ENCODE measurements around the gene EHMT1.
"Not testable (repeated sequence)": the region's sequence is repeated elsewhere in the genome, so short reads cannot be mapped to it uniquely, and the experiment has no call there.

Gene EHMT1

GRCh38 chr9:137622211-137622610, 3.4 kb downstream of the EHMT1 start:
- not testable (repeated sequence) for H3K4me1 ChIP-seq (ENCODE audit: control insufficient read depth, insufficient read depth, low read length)

DNA sequence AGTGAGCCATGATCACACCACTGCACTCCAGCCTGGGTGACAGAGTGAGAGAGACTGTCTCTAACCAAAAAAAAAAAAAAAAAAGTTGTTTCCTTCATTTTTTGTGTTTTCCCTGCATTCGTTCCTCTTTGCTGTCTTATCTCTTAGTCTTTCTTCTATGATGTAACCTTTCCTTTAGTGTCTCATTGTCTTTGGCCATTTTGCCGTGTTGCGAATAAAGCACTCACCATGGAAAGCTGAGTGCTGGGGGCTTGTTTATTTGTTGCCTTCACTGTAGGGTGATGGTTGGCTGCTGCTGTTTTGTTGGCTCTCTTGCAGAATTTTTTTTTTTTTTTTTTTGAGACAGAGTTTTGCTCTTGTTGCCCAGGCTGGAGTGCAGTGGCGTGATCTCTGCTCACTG, 7.7 kb downstream of the EHMT1 start:
- Histone ChIP-seq H3K9ac (ENCODE audit: low read depth, low read length) (no peak overlapping the region), H3K4me1 (ENCODE audit: control insufficient read depth, insufficient read depth, low read length) (no peaks in the 10 kb centered on the region), H3K36me3 (ENCODE audit: control insufficient read depth, insufficient read depth, low read length) (no peaks in the 10 kb centered on the region), H3K27me3 (ENCODE audit: control insufficient read depth, insufficient read depth, low read length) (no peaks in the 10 kb centered on the region), H3K9me3 (ENCODE audit: control insufficient read depth, insufficient read depth, low read length) (no peaks in the 10 kb centered on the region), H3K4me3 (ENCODE audit: low read depth, low read length) (no peak overlapping the region)

More at GRCh38 chr9:137622211-137622610, 3.4 kb downstream of the EHMT1 start:
- not testable (repeated sequence) for H3K9me3 ChIP-seq (ENCODE audit: control insufficient read depth, insufficient read depth, low read length); H3K27me3 ChIP-seq (ENCODE audit: control insufficient read depth, insufficient read depth, low read length); H3K4me3 ChIP-seq (ENCODE audit: low read depth, low read length); H3K9ac ChIP-seq (ENCODE audit: low read depth, low read length); H3K36me3 ChIP-seq (ENCODE audit: control insufficient read depth, insufficient read depth, low read length)

GRCh38 chr9:137627406-137627805, 8.6 kb downstream of the EHMT1 start:
- H3K27me3 ChIP-seq (ENCODE audit: control insufficient read depth, insufficient read depth, low read length); H3K4me1 ChIP-seq (ENCODE audit: control insufficient read depth, insufficient read depth, low read length); H3K9ac ChIP-seq (ENCODE audit: low read depth, low read length); H3K4me3 ChIP-seq (ENCODE audit: low read depth, low read length); H3K9me3 ChIP-seq (ENCODE audit: control insufficient read depth, insufficient read depth, low read length); H3K36me3 ChIP-seq (ENCODE audit: control insufficient read depth, insufficient read depth, low read length): not testable (repeated sequence)

- H3K9me3 ChIP-seq (ENCODE audit: control insufficient read depth, insufficient read depth, low read length): no peaks in the 10 kb centered on the region
- no peak overlapping the region for H3K9ac ChIP-seq (ENCODE audit: low read depth, low read length)
- H3K4me3 ChIP-seq (ENCODE audit: low read depth, low read length): no peak overlapping the region
- H3K36me3 ChIP-seq (ENCODE audit: control insufficient read depth, insufficient read depth, low read length): no peaks in the 10 kb centered on the region
- peaks cover 9% of the 10 kb centered on the region for H3K4me1 ChIP-seq (ENCODE audit: control insufficient read depth, insufficient read depth, low read length)
- no peaks in the 10 kb centered on the region for H3K27me3 ChIP-seq (ENCODE audit: control insufficient read depth, insufficient read depth, low read length)
These were observed 11.3 kb downstream of the EHMT1 start for GRCh38 chr9:137630126-137630525.

DNA sequence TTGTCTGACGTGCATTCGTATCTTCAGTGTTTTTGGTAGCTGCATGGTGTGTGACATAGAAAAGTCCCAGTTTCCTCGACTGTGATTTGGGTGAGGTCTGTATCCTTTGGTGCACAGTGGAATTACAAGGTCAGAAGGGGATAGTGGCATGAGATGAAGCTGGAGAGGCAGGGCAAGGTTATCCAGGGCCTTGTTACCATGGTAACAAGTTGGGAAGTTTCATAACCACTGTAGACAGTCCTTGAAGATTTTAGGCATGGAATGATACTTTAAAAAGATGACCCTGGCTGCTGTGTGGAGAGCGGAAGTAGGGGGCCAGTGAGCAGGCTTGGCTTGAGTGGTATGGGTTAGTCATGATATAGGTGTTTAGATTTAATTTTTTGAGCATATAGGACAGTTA, 11.9 kb downstream of the EHMT1 start:
- Histone ChIP-seq H3K36me3 (ENCODE audit: control insufficient read depth, insufficient read depth, low read length) (no peaks in the 10 kb centered on the region), H3K9ac (ENCODE audit: low read depth, low read length) (no peak overlapping the region), H3K27me3 (ENCODE audit: control insufficient read depth, insufficient read depth, low read length) (no peaks in the 10 kb centered on the region), H3K9me3 (ENCODE audit: control insufficient read depth, insufficient read depth, low read length) (no peaks in the 10 kb centered on the region), H3K4me3 (ENCODE audit: low read depth, low read length) (no peak overlapping the region), H3K4me1 (ENCODE audit: control insufficient read depth, insufficient read depth, low read length) (peaks cover 9% of the 10 kb centered on the region)

GRCh38 chr9:137631345-137632229, 12.8 kb downstream of the EHMT1 start:
- Histone ChIP-seq H3K4me1 (ENCODE audit: control insufficient read depth, insufficient read depth, low read length) (peaks cover 9% of the 10 kb centered on the region), H3K4me3 (ENCODE audit: low read depth, low read length) (no peak overlapping the region), H3K9ac (ENCODE audit: low read depth, low read length) (no peak overlapping the region), H3K36me3 (ENCODE audit: control insufficient read depth, insufficient read depth, low read length) (no peaks in the 10 kb centered on the region), H3K27me3 (ENCODE audit: control insufficient read depth, insufficient read depth, low read length) (no peaks in the 10 kb centered on the region), H3K9me3 (ENCODE audit: control insufficient read depth, insufficient read depth, low read length) (no peaks in the 10 kb centered on the region)

GRCh38 chr9:137632230-137633161, 13.7 kb downstream of the EHMT1 start:
- H3K4me3 ChIP-seq (ENCODE audit: low read depth, low read length): no peak overlapping the region
- peaks cover 9% of the 10 kb centered on the region for H3K4me1 ChIP-seq (ENCODE audit: control insufficient read depth, insufficient read depth, low read length)
- H3K9ac ChIP-seq (ENCODE audit: low read depth, low read length): no peak overlapping the region
- no peaks in the 10 kb centered on the region for H3K36me3 ChIP-seq (ENCODE audit: control insufficient read depth, insufficient read depth, low read length)
- no peaks in the 10 kb centered on the region for H3K27me3 ChIP-seq (ENCODE audit: control insufficient read depth, insufficient read depth, low read length)
- H3K9me3 ChIP-seq (ENCODE audit: control insufficient read depth, insufficient read depth, low read length): no peaks in the 10 kb centered on the region

GRCh38 chr9:137634016-137634415, 15.2 kb downstream of the EHMT1 start:
- Histone ChIP-seq H3K4me3 (ENCODE audit: low read depth, low read length) (no peak overlapping the region), H3K27me3 (ENCODE audit: control insufficient read depth, insufficient read depth, low read length) (no peaks in the 10 kb centered on the region), H3K4me1 (ENCODE audit: control insufficient read depth, insufficient read depth, low read length) (peaks cover 9% of the 10 kb centered on the region), H3K9ac (ENCODE audit: low read depth, low read length) (no peak overlapping the region), H3K36me3 (ENCODE audit: control insufficient read depth, insufficient read depth, low read length) (no peaks in the 10 kb centered on the region), H3K9me3 (ENCODE audit: control insufficient read depth, insufficient read depth, low read length) (no peaks in the 10 kb centered on the region)

GRCh38 chr9:137638680-137639079, 19.9 kb downstream of the EHMT1 start:
- Histone ChIP-seq H3K9me3 (ENCODE audit: control insufficient read depth, insufficient read depth, low read length) (no peaks in the 10 kb centered on the region), H3K27me3 (ENCODE audit: control insufficient read depth, insufficient read depth, low read length) (no peaks in the 10 kb centered on the region), H3K9ac (ENCODE audit: low read depth, low read length) (no peak overlapping the region), H3K4me1 (ENCODE audit: control insufficient read depth, insufficient read depth, low read length) (no peaks in the 10 kb centered on the region), H3K4me3 (ENCODE audit: low read depth, low read length) (no peak overlapping the region), H3K36me3 (ENCODE audit: control insufficient read depth, insufficient read depth, low read length) (no peaks in the 10 kb centered on the region)

- no peaks in the 10 kb centered on the region for H3K36me3 ChIP-seq (ENCODE audit: control insufficient read depth, insufficient read depth, low read length)
- H3K9me3 ChIP-seq (ENCODE audit: control insufficient read depth, insufficient read depth, low read length): no peaks in the 10 kb centered on the region
- no peak overlapping the region for H3K4me3 ChIP-seq (ENCODE audit: low read depth, low read length)
- H3K9ac ChIP-seq (ENCODE audit: low read depth, low read length): no peak overlapping the region
- no peaks in the 10 kb centered on the region for H3K4me1 ChIP-seq (ENCODE audit: control insufficient read depth, insufficient read depth, low read length)
- H3K27me3 ChIP-seq (ENCODE audit: control insufficient read depth, insufficient read depth, low read length): no peaks in the 10 kb centered on the region
These were observed 20.7 kb downstream of the EHMT1 start for GRCh38 chr9:137639303-137640051.

DNA sequence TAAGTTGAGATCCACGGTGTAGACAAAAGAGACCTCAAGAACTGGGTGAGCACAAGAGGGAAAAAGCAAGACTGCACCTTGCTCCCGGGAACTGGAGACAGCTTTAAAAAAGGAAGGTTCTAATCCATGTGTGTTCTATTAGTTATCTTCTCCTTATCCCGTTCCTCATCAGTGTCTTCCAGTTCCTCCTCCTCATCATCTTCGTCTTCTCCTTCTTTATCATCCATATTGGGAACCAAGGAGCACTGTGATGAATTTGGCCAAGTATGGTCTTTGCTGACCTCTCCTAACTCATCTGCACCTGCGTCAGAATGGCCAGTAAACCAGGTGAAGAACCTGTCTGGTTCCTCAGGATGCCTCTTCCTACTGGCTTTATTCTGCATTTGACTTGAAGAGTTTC, 22.1 kb downstream of the EHMT1 start:
- no peaks in the 10 kb centered on the region for H3K36me3 ChIP-seq (ENCODE audit: control insufficient read depth, insufficient read depth, low read length)
- H3K9ac ChIP-seq (ENCODE audit: low read depth, low read length): no peak overlapping the region
- H3K4me1 ChIP-seq (ENCODE audit: control insufficient read depth, insufficient read depth, low read length): no peaks in the 10 kb centered on the region
- no peak overlapping the region for H3K4me3 ChIP-seq (ENCODE audit: low read depth, low read length)
- H3K27me3 ChIP-seq (ENCODE audit: control insufficient read depth, insufficient read depth, low read length): no peaks in the 10 kb centered on the region
- H3K9me3 ChIP-seq (ENCODE audit: control insufficient read depth, insufficient read depth, low read length): no peaks in the 10 kb centered on the region

All from iPS-15b (cell line).